HG02763 (cell line): Measurements from ENCODE around the gene EXOC2.

Experiments
- ATAC-seq: cut with Tn5 transposase; IDR thresholded peaks from one replicate; pipeline ENCODE4 v1.9.1; 2021; ENCODE audit warnings: mild to moderate bottlenecking, moderate library complexity; ENCODE audit not compliant: unreplicated experiment

EXOC2 gene

DNA sequence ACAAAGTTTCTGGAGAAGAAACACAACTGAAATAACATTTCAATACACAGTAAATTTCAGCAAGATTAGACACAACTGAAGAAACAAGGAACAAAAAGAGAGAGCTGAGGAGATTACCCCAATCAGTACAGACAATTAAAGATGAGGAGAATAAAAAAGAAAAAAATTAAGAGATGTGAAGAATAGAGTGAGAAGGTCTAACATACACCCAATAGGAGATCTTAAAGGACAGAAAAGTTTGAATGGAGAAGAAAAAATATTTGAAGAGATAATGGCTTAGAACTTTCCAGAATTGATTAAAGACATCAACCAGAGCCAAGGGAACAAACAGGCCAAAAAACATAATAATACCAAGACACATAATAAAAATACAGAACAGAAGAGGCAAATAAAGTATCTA, 152.4 kb downstream of the EXOC2 start:
- ATAC-seq, result no peak

DNA sequence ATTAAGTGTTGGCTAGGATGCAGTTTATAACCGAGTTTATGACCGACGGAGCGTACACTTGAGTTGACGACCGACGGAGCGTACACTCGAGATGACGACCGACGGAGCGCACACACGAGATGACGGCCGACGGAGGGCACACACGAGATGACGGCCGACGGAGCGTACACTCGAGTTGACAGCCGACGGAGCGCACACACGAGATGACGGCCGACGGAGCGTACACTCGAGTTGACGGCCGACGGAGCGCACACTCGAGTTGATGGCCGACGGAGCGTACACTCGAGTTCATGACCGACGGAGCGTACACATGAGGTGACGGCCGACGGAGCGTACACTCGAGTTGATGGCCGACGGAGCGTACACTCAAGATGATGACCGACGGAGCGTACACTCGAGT, 155.8 kb downstream of the EXOC2 start:
- no peak for ATAC-seq

DNA sequence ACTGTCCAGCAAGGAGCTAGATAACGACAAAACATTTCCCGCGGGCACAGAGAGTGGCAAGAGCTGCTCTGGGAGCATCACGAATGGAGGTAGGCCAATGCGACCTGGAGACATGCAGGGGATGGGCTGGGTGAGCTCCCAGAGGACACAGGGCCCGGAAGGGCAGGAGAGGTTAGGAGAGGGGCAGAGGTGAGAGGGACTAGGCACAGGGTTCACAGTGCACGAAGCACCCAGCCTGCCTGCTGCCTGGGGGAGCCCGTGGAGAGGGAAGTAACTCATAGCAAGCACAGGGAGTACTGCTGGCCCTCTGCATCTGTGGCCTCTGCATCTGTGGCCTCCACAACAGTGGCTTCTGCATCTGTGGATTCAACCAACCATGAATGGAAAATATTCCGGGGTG, 162.5 kb downstream of the EXOC2 start:
- no peak for ATAC-seq

DNA sequence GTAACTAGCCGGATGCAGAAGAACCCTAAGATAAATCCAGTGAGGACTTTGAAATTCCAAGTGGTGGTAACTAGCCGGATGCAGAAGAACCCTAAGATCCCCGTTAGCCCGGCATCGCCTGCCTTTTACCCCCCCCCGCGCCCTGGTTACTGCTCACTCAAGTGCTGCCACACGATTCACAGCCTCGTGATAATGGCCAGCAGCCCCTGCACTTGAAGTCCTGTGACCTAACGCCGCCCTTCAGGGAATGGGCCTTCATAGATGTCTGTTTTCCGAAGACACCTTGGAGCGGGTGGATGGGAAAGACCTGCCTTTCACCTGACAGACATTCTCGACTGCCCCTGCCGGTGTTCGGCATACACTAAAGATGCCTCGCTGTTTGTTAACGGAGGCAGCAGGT, 163.9 kb downstream of the EXOC2 start:
- ATAC-seq, result no peak

DNA sequence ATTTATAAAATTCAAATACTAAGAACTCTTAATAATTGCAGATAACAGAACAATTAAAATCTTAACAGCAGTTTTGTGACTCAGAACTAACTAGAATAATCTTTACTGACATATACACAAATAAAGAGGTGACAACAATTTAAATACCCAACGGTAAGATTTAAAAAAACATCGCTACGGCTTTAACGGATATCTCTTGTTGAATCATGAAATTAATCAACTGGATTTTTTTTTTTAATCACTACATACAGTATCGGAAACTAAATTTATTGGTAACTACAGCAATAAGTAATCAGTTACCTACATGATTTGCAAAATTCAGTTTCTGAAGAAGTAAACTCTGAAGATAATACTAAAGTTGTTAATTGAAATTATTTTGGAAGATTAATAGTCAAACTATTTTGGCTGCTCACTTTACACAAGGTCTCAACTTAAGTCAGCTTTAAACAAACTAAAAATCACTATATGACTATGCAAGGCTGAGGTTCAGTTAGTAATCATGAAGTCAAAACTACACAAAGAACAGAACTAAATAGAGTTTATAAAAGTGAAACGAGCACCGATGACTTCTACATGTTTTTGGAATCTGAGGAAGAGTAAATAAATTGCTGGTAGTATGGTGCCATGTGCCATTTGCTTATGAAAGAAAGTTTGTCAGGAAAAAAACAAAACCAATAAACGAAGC, 164.8 kb downstream of the EXOC2 start:
- ATAC-seq, result no peak

DNA sequence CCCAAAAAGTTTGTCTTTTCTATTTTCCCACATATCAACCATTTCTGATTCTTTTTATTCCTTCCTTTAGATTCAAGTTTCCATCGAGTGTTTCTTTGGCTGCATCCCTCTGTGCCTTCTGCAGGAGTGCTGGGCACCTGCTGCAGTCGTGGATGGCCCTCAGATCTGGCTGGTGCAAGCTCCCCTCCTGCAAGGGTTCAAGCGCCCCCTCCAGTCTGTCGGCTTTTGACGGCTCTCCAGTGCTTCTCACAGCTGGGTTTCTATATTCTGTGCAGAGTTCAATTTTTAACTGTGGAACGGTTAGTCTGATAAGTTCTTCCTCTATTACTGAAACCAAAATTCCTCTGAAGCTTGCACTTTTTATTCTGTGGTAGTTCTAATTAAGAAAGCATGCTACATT, 168.1 kb downstream of the EXOC2 start:
- no peak for ATAC-seq

DNA sequence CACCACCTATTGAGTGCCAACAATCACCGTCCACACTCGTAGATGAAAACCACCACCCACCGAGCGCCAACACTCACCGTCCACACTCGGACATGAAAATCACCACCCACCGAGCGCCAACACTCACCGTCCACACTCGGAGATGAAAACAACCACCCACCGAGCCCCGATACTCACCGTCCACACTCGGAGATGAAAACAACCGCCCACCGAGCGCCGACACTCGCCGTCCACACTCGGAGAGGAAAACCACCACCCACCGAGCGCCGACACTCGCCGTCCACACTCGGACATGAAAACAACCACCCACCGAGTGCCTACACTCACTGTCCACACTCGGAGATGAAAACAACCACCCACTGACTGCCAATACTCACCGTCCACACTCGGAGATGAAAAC, 172.1 kb downstream of the EXOC2 start:
- ATAC-seq, result no peak

DNA sequence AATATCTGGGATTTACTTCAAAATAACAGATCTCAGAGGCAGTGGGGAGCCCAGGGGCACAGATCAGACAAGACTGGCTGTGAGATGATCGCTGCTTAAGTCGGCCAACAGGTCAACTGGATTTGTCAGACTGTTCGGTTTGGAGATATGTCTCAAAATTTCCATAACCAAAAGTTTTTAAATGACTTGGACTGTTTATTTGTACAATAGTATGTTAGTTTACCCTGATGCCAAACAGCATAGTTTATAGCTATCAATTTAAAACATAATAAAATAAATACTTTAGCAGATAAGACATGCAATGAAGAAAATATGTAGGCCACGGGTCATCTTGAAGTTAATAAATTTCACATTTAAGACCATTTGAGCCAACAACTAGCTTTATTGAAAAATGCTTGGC, 174.7 kb downstream of the EXOC2 start:
- ATAC-seq, result no peak

DNA sequence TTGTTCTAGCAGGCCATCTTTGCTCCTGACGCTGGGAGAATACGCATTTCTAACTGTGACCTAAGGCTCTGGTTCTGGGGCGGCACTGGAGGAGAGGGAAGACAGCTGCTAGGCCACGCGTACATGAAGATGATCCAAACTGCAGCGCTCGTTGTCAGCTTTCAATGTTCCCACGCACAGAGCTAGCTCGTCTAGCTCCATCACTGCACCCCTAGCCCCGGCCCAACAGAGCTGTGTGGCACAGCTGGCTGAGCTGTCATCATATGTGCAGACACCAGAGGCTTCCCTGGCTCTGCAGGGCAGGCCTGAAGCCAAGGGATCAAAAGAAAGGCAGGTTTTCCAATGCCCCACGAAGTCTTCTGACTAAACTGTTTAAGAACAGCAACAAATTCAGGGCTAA, 176.7 kb downstream of the EXOC2 start:
- ATAC-seq, result no peak

DNA sequence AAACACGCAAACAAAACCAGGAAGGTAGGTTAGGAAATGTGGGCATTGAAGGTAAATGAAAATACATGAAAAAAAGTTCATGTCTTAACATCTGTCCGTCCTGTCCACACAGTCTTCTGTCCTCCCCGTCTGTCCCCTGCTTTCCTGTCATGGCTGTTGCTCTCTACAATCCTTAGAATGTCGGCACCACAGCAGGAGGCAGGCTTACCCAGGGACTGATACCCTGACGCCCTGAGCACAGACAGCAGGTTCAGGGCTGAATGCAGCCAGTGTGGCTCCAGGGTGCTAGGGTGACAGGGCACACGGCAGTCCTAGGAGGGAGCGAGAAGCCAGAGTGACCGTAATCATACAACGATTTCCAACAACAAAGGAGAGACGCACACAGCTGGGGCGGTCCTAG, 177.7 kb downstream of the EXOC2 start:
- no peak for ATAC-seq

DNA sequence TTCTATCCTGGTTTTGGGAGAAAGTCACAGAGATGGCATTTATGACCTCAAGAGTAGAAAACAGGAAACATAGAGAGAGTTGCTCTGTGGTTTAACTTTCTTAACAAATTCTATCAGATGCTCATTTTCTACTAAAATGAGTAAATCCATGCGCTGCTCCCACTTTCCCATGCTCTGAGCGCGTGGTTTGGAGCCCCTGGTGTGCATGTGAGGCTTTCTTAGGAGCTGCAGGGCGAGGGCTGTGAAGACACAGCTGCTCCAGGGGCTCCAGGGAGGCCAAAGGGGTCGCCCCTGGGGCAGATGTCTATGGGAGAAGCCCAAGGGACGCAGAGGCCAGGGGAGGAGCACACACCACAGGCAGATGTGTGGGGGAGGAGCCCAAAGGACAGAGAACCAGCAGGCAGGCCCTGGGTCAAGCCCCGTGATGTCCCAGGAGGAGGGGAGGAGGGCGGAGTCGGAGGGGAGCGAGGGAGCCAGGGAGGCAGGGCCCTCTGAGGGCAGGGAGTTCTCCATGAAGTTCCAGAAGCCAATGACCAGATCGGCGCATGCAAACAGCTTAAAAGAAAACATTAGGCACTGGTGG, 178.5 kb downstream of the EXOC2 start:
- ATAC-seq, result no peak

DNA sequence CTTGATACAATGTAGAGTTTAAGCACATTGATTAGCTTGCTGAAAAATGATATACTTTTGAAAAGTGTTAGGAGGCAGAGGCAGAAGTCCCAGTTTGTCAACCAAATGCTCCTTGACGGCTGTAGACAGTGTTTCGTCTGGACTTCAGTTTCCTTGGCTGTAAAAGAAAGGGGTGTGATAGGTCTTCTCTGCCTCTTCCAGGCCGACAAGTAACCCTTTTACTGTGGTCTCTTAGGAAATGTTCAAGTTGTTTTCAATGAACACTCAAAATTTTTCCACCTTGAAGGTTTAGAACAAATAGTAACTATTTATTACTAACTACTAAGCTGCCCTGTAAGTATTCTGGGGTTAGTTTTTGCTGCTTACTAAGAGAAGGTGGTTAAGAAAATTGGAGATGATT, 179.0 kb downstream of the EXOC2 start:
- no peak for ATAC-seq

DNA sequence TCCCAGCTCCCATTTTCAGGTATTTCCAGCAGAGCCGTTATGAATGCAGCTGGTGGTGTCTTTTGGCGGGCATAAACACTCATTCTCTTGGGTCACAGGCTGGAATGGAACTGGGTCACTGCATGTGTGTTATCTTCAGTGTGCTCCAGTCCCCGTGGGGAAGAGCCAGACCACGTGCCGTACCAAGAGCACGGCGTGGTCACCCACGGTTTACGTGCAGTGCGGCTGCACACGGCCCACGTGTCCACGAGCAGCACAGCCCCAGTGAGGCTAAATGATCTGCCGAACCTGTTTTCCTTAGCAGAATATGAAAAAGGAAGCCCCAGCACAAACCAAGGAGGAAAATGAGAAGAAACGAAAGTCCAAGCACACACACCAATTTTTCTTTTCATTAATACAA, 179.9 kb downstream of the EXOC2 start:
- ATAC-seq, result no peak

DNA sequence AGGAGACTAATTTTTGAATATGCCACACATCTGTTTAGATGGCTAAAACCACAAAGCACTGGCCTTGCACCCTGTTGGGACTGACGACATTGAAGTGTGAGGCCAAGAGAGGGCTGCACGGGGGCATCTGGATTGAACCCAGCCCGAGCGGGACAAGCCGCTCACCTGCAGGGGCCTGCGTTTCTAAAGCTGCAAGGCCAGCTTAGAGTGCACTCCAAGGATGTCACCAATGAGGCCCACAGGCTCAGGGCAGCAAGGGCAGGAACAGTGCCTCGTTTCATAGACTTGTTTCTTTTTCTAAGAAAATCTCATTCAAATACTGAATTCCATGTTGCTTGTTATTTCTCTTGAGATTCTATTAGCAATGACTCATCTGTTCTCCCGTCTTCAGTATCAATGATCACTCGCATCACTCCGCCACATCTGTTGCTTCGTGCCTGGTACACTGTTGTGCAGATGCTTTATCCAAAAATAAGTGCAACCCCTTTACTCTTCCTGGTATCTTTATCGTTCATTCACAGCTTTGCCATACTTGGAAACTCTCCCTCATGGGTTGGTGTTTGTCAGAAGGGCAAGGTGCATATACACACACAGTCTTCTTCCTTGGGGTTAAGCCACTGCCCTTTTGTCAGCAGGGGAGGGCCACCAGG, 181.3 kb downstream of the EXOC2 start:
- no peak for ATAC-seq

DNA sequence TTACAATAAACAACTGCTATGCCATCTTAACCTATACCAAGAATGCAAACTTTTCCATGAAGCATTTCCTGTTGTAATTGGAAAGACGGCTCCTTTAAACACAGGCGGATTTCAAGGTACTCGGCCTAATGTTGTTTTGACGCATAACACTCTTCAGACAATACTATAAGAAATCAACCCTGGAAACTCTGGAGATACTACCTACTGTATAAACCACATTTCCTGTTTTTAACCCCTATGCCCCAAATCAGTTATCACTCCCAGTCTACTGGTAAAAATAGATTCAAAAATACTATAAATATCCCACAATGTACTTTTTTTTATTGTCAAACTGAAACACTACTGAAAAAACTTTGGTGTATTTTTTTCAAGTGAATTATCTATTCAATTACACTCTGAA, 183.3 kb downstream of the EXOC2 start:
- ATAC-seq, result no peak

DNA sequence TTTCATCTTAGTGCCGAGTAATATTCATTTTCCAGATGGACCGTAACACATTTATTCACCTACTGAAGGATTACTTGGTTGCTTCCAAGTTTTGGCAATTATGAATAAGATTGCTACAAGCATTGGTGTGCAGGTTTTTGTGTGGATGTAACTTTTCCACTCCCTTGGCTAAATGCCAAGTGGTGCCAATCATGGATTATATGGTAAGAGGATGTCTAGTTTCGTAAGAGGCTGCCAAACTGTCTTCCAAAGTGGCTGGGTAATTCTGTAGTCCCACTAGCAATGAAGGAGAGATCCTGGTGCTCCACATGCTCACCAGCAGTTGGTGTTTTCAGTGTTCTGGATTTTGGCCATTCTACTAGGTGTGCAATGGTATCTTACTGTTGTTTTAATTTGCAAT, 184.3 kb downstream of the EXOC2 start:
- ATAC-seq, result no peak

DNA sequence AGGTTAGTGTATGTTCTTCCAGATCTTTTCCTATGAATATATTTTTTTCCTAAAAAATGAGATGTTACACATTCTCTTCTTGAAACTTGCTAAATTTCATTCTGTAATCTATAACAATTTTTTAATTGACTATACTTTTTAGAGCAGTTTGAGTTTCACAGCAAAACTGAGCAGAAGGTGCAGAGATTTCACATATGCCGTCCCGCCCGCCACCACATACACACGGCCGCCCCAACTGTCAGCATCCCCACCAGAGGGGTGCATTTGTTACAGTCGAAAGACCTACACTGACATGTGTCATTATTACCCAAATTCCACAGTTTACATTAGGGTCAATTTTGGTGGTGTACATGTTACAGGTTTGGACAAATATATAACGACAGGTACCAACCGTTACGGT, 184.9 kb downstream of the EXOC2 start:
- no peak for ATAC-seq

DNA sequence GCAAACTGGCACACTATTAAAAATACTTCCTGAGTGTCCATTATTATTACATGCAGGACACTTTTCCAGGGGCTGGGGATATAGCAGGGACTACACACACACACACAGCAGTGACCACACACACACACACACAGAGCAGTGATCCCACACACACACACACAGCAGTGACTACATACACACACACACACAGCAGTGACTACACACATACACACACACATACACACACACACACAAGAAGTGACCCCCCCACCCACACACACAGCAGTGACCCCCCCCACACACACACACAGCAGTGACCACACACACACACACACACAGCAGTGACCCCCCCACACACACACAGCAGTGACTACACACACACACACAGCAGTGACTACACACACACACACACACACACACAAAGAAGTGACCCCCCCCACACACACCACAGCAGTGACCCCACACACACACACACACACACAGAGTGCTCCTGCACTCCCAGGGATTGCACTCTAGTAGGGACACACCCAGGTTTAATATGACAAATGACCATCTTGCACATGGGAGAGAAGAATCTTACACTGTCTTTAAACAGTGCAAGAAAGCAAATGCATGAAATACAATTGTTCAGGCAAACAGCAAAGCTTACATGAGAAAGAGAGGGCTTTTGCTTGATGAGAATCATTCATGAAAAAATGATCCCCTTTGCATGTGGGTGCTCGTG, 185.9 kb downstream of the EXOC2 start:
- no peak for ATAC-seq

DNA sequence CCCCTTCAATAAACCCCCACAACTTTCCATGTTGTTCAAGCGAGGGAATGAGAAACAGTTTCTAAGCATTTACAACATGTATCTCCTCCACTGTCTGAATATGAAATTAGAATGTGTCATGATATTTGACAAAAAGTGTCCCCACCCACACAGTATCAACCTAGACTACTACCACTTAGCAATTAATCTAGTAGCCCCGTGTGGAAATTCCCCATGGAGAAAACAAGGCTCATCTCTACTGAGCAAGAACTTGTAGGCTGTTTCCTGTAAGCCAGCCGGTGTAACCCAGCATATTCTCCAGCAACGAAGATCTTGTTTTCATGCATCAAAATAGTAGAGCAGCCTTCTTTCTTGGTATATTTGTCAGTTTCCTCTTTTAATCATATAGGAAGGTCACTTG, 186.4 kb downstream of the EXOC2 start:
- no peak for ATAC-seq

DNA sequence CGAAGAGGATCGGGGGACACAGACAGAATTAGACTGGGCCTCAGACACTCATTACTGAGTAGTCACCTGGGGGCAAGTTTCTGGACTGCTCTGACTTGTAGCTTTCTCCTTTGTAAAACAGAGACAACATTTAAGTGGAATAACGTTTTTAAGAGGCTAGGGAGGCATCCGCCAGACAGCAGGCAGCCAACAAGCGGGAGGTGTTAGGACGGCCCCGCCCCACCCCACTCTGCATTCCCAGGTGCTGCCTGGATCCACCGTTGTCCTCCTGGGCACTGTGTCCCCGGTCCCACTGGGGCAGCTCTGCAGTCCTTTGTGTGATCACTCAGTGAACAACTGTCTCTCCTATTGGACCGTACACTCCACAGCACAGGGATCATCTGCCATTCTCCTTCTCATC, 187.6 kb downstream of the EXOC2 start:
- no peak for ATAC-seq

DNA sequence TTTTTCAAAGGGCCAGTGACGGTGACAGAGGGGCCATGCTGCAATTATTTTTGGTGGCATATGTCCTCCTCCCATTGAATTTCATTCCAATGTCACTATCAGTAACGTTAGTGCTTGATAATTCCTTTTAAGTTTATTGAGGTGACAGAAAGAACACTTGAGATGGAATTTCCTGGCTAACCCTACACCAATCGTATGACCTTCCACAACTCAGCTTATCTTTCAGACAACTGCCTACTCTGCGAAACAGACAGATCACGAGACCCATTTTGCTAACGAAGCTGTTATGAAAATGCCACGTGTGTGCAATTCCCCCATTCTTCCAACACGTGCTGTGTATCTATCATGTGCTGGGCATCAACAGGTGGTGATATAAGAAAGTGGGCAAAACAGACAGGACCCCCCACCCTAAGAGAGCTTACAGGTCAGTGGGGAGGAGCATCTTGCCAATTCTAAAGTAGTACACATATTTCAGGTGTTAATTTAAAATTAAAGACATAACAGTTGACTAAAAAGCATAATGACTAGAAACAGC, 188.4 kb downstream of the EXOC2 start:
- no peak for ATAC-seq
